ENCODE results near the gene TMPRSS13. TPM values are rescaled to one million over a fixed set of nuclear protein-coding genes. Genes with fewer than 3 reads are reported as not detected.

TMPRSS13 gene
- polyA plus RNA-seq, 3 donors: 0.17 to 2.4 (median 0.37) TPM

GRCh38 chr11:117969160-117969991 lies 40.2 kb upstream of the TMPRSS13 start:
- Mint-ChIP-seq H3K4me3 (no peak overlapping the region), H3K27ac (peak overlapping the region in 5 of 7 donors; percentile 3 to 97 (median 91)), H3K27me3 (ENCODE audit: low read depth in 3 of 3) (peaks cover 0 to 5% (median 0%) of the 10 kb centered on the region in 3 donors), H3K9me3 (no peaks in the 10 kb centered on the region), H3K36me3 (peaks cover 0 to 2% of the 10 kb centered on the region in 2 donors), H3K4me1 (peaks cover 62% of the 10 kb centered on the region)
- no peak for DNase-seq
- intact Hi-C loops (cut with micrococcal nuclease): no loop called here
- 100% methylated on average over 2 of the region's 5 CpGs for WGBS (ENCODE audit: insufficient coverage)
- TF ChIP-seq CTCF (IDR thresholded peaks at IDR 0.05): no peak
- peak overlapping the region in 1 of 2 donors; percentile 82 for H3K27ac ChIP-seq (ENCODE audit: low read depth in 1 of 2, low read length in 2 of 2)
- H3K27me3 ChIP-seq (ENCODE audit: control insufficient read depth in 2 of 2, insufficient read depth in 2 of 2, low read length in 2 of 2): no peaks in the 10 kb centered on the region
- H3K9me3 ChIP-seq (replicated peaks in 1 of 2; ENCODE audit: control insufficient read depth in 1 of 2, insufficient read depth in 1 of 2, low read length in 2 of 2): no peaks in the 10 kb centered on the region
- H3K4me2 ChIP-seq (replicated peaks; ENCODE audit: extremely low read depth, low read length, poor library complexity, severe bottlenecking): no peak overlapping the region
- H3K4me1 ChIP-seq (ENCODE audit: control insufficient read depth in 1 of 2, insufficient read depth in 2 of 2, low read length in 2 of 2): peaks cover 64 to 71% of the 10 kb centered on the region in 2 donors
- peak overlapping the region in 1 of 3 experiments; percentile 53 for H3K4me3 ChIP-seq (replicated peaks in 1 of 3; ENCODE audit: low read depth in 2 of 3, low read length in 3 of 3)
- no peaks in the 10 kb centered on the region for H3K36me3 ChIP-seq (replicated peaks in 1 of 2; ENCODE audit: control insufficient read depth in 1 of 2, insufficient read depth in 2 of 2, low read length in 2 of 2)
- no peak overlapping the region for H2AFZ ChIP-seq (ENCODE audit: insufficient read depth, low read depth, low read length, poor library complexity, severe bottlenecking)
- no peaks in the 10 kb centered on the region for H4K20me1 ChIP-seq (ENCODE audit: insufficient read depth, low read length)
- H3K79me2 ChIP-seq (ENCODE audit: insufficient read depth, low read length): no peaks in the 10 kb centered on the region
- H3K9ac ChIP-seq (ENCODE audit: insufficient read depth, low read length, poor library complexity, severe bottlenecking): no peak overlapping the region

GRCh38 chr11:117966908-117967307 lies 37.7 kb upstream of the TMPRSS13 start:
- peaks cover 0 to 2% of the 10 kb centered on the region in 2 donors for H3K36me3 Mint-ChIP-seq
- Histone ChIP-seq H2AFZ (ENCODE audit: insufficient read depth, low read depth, low read length, poor library complexity, severe bottlenecking) (no peak overlapping the region), H3K4me1 (ENCODE audit: control insufficient read depth in 1 of 2, insufficient read depth in 2 of 2, low read length in 2 of 2) (peaks cover 40 to 46% of the 10 kb centered on the region in 2 donors), H3K36me3 (replicated peaks in 1 of 2; ENCODE audit: control insufficient read depth in 1 of 2, insufficient read depth in 2 of 2, low read length in 2 of 2) (no peaks in the 10 kb centered on the region), H4K20me1 (ENCODE audit: insufficient read depth, low read length) (no peaks in the 10 kb centered on the region), H3K9me3 (replicated peaks in 1 of 2; ENCODE audit: control insufficient read depth in 1 of 2, insufficient read depth in 1 of 2, low read length in 2 of 2) (no peaks in the 10 kb centered on the region), H3K9ac (ENCODE audit: insufficient read depth, low read length, poor library complexity, severe bottlenecking) (no peak overlapping the region), H3K27ac (ENCODE audit: low read depth in 1 of 2, low read length in 2 of 2) (no peak overlapping the region), H3K4me2 (replicated peaks; ENCODE audit: extremely low read depth, low read length, poor library complexity, severe bottlenecking) (no peak overlapping the region), H3K4me3 (replicated peaks in 1 of 3; ENCODE audit: low read depth in 2 of 3, low read length in 3 of 3) (no peak overlapping the region), H3K79me2 (ENCODE audit: insufficient read depth, low read length) (no peaks in the 10 kb centered on the region), H3K27me3 (ENCODE audit: control insufficient read depth in 2 of 2, insufficient read depth in 2 of 2, low read length in 2 of 2) (no peaks in the 10 kb centered on the region)
- DNase-seq: no peak
- H3K4me3 Mint-ChIP-seq: no peak overlapping the region
- TF ChIP-seq CTCF (IDR thresholded peaks at IDR 0.05): no peak
- H3K4me1 Mint-ChIP-seq: peaks cover 40% of the 10 kb centered on the region
- peaks cover 0 to 4% (median 0%) of the 10 kb centered on the region in 3 donors for H3K27me3 Mint-ChIP-seq (ENCODE audit: low read depth in 3 of 3)
- peaks cover 0 to 2% (median 0%) of the 10 kb centered on the region in 7 donors for H3K9me3 Mint-ChIP-seq
- H3K27ac Mint-ChIP-seq: no peak overlapping the region
- WGBS (ENCODE audit: insufficient coverage): 85% methylated on average over 5 of the region's 8 CpGs
- intact Hi-C loops (cut with micrococcal nuclease): no loop called here
